ENCODE results near the gene C19orf85. TPM values are rescaled to one million over a fixed set of nuclear protein-coding genes. Genes with fewer than 3 reads are reported as not detected.

C19orf85 gene
- total RNA-seq, 1 donor from 2014 or later = not detected

DNA sequence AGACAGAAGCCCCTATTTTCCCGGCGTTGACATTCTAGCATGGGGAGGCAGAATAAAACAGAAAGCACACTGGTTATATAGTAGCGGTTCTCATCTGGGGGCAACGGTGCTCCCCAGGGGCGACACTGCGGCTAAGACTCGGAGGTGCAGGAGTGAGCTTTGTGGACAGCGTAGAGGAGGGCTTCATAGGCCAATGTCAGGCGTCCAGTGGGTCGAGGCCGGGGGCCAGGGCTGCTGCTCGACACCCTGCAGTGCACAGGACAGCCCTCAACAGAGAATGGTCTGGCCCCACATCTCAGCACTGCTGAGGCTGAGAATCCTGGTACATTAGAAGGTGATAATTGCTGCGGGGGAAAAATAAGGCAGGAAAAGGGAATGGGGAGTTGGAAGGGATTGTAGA lies 13.4 kb upstream of the C19orf85 start:
- H3K27ac Mint-ChIP-seq (ENCODE audit: unreplicated experiment) = no peak overlapping the region
- no peaks in the 10 kb centered on the region for H3K36me3 Mint-ChIP-seq (ENCODE audit: unreplicated experiment)
- peaks cover 51% of the 10 kb centered on the region for H3K4me1 Mint-ChIP-seq (ENCODE audit: unreplicated experiment)
- no peaks in the 10 kb centered on the region for H3K27me3 Mint-ChIP-seq (ENCODE audit: unreplicated experiment)
- no peak for TF ChIP-seq CTCF (IDR thresholded peaks at IDR 0.05)
- H3K4me3 Mint-ChIP-seq (ENCODE audit: unreplicated experiment) = peak overlapping the region; percentile 91
- no peaks in the 10 kb centered on the region for H3K9me3 Mint-ChIP-seq (ENCODE audit: unreplicated experiment)
- DNase-seq (ENCODE audit: extremely low spot score, unreplicated experiment) = no peak

DNA sequence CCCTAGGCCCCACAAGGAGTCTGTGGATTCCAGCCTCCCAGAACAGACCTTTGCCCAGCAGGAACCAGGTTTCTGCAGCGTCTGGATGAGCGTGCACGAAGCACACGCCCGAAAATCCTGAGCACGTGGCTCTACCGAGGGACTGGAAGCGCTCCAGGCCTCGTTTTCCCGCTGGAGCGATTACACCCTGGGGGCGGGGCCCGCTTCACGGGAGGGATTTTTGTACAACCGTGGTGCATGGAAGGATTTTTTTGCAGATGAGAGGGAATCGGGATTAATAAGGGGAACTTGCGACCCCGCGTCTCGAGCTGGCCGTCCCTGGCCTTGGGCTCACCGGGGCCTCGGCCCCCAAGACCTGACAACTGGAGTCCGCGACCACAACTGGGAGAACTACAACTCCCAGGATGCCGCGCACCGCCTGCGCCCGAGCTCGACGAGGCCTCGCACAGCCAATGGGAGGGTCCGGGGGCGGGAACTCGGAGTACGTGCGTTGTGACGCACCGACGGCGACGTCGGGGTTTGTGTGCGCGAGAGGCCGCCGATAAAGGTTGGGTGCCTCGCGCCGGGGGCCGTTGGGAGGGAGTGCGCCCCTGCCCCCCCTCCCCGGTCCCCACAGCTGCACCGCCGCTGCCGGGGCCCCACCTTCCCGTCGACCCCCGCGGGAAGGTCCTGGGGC lies 11.7 kb upstream of the C19orf85 start, which contains the start of gene ZNF628:
TSS of gene ZNF628 (plus strand) at position 518 of the 676 bp plus-strand sequence. CDS start 3,294 bp downstream, outside the sequence.
- Mint-ChIP-seq H3K9me3 (ENCODE audit: unreplicated experiment) (no peaks in the 10 kb centered on the region), H3K4me1 (ENCODE audit: unreplicated experiment) (peaks cover 51% of the 10 kb centered on the region), H3K27ac (ENCODE audit: unreplicated experiment) (peak within 1 kb of the TSS; percentile 96), H3K27me3 (ENCODE audit: unreplicated experiment) (no peaks in the 10 kb centered on the region), H3K36me3 (ENCODE audit: unreplicated experiment) (no peaks in the 10 kb centered on the region), H3K4me3 (ENCODE audit: unreplicated experiment) (peak within 1 kb of the TSS; percentile 91)
- DNase-seq (ENCODE audit: extremely low spot score, unreplicated experiment) = peak; percentile 99
- no peak for TF ChIP-seq CTCF (IDR thresholded peaks at IDR 0.05)

- H3K36me3 Mint-ChIP-seq (ENCODE audit: unreplicated experiment) = no peaks in the 10 kb centered on the region
- no peak for DNase-seq (ENCODE audit: extremely low spot score, unreplicated experiment)
- H3K4me1 Mint-ChIP-seq (ENCODE audit: unreplicated experiment) = peaks cover 44% of the 10 kb centered on the region
- H3K27me3 Mint-ChIP-seq (ENCODE audit: unreplicated experiment) = no peaks in the 10 kb centered on the region
- no peaks in the 10 kb centered on the region for H3K9me3 Mint-ChIP-seq (ENCODE audit: unreplicated experiment)
- peak overlapping the region; percentile 22 for H3K4me3 Mint-ChIP-seq (ENCODE audit: unreplicated experiment)
- H3K27ac Mint-ChIP-seq (ENCODE audit: unreplicated experiment) = no peak overlapping the region
- no peak for TF ChIP-seq CTCF (IDR thresholded peaks at IDR 0.05)
These were observed 10.0 kb upstream of the C19orf85 start for GRCh38 chr19:55474269-55475265.

DNA sequence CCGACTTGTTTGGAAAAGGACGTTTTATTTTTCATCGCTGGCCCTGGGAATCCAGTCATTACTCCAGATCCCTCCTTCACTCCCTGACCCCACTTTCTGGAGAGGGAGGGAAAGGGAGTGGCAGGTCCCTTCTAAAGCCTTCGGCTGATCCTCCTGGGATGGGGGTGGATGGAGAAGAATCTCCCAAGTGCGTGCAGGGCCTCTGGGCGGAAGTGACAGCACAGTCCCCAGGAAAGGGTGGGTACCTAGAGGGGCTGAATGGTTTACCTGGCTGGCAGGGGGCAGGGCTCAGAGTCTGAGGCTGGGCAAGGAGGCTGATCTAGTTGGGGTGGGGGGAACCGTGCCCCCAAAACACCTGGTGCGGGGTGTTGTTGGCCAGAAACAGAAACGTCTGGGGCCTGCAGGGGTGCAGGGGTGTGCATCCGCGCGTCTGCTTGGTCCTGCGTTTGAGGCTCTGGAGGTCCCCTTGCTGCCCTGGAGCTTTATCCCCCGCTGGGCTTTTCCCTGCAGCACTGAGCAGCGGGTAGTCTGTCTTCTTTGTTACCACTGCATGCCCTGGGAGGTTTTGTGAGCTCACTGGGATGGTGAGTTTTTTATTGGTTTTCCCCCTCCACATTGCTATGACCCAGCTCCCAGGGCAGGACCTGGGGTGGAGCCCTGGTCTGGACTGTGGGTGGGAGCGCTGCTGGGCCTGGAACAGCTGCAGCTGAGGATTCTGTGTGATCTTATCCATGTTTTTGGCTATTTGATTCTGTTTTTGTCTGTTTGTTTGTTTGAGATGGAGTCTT lies 8.9 kb upstream of the C19orf85 start:
- Mint-ChIP-seq H3K4me1 (ENCODE audit: unreplicated experiment) (peaks cover 35% of the 10 kb centered on the region), H3K9me3 (ENCODE audit: unreplicated experiment) (no peaks in the 10 kb centered on the region), H3K27me3 (ENCODE audit: unreplicated experiment) (no peaks in the 10 kb centered on the region), H3K27ac (ENCODE audit: unreplicated experiment) (peak overlapping the region; percentile 31), H3K4me3 (ENCODE audit: unreplicated experiment) (no peak overlapping the region), H3K36me3 (ENCODE audit: unreplicated experiment) (no peaks in the 10 kb centered on the region)
- DNase-seq (ENCODE audit: extremely low spot score, unreplicated experiment) = no peak
- no peak for TF ChIP-seq CTCF (IDR thresholded peaks at IDR 0.05)
